ENCODE results near the gene ZNF608.

Gene ZNF608

DNA sequence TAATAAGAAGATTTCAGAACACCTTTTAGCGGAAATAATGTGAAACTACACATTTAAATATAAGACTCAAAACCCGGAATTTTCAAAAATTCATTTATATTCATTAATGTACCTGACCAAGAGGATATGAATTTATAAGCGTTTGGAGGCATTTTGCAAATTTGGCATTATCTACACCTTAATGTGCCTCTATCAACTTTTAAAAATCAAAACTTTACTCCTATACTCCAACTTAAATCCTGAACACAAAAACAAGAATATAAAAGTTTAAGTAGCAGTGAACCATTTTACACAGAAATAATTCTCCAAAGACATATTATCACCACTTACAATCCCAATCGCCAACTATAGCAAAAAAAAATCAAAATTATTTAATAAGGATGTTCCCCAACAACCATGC is 3.9 kb downstream of the ZNF608 start:
- TF ChIP-seq CTCF (IDR thresholded peaks at IDR 0.05; ENCODE audit: extremely low read depth, insufficient read depth, missing control alignments) = no peak
- no peak for DNase-seq (ENCODE audit: low spot score)
- in situ Hi-C loops (cut with MboI; ENCODE audit: low pct_unique_long_range_greater_than_20kb, low sequenced_read_pairs, unreplicated experiment) = loop anchor here (10.0 to 25.0 kb wide), 2 partner anchors 192 to 670 kb away; no protein-coding TSS in a partner anchor

DNA sequence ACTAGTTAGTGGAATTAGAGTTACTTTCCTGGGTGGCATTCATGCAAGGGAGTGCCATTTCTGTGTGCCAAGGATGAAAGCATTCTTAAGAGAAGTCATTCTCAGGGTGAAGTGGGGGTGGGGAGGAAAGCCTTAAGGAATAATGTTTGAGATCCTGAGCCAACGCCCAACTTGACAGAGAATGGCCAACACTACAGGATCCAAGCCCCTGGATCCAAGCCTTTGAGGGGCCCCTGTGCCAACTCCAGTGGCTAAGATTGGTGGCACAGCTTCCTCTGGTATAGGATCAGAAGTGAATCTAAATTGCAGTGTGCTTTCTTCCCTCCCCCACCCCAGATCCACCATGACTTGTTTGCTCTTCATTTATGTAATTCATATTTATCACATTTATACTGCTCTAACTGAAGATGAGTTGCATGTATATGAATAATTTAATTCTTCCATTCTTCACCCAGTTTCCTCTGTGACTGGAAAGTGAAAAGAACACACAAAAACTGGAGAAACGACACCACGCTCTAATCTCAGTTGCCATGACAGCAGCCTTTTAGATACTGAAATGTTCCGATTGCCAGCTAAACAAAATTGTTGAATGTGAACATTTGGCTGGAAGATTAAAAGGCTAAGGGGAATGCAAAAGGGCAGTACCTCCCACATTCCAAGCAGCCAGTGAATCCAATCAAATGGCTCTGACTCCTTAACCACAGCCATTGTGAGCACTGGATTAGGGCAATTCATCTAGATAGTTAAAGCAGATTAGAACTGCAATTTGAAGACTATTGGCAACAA is 4.5 kb downstream of the ZNF608 start:
- in situ Hi-C loops (cut with MboI; ENCODE audit: low pct_unique_long_range_greater_than_20kb, low sequenced_read_pairs, unreplicated experiment) = loop anchor here (10.0 to 25.0 kb wide), 2 partner anchors 193 to 670 kb away; no protein-coding TSS in a partner anchor
- TF ChIP-seq CTCF (IDR thresholded peaks at IDR 0.05; ENCODE audit: extremely low read depth, insufficient read depth, missing control alignments) = no peak
- DNase-seq (ENCODE audit: low spot score) = no peak

DNA sequence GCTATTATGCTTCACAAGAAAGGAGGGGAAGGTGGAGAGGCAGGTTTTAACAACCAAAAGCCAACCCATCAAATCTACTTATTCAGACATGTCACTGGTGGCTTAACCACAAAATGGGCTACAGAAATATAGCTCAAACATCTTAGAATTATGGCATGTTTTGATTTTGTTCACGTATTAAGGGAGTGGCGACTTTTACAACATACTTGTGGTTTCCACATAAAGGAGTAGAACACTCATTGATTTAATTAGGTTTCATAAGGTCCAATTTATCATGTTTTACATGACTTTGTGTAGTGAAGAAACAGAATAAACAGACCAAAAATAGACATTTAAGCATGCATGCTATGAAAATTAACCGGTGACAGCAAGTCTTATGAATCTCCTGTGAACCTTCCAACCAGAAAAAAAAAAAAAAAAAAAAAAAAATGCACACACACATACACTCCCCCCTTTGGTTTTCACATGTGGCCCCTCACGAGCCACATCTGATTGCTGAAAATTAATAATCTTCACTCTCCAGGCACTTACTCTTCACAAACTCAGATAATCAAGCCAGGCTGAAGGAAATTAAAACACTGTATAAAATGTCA is 5.4 kb downstream of the ZNF608 start:
- no peak for DNase-seq (ENCODE audit: low spot score)
- in situ Hi-C loops (cut with MboI; ENCODE audit: low pct_unique_long_range_greater_than_20kb, low sequenced_read_pairs, unreplicated experiment) = loop anchor here (10.0 to 25.0 kb wide), 2 partner anchors 194 to 671 kb away; no protein-coding TSS in a partner anchor

GRCh38 chr5:124740071-124740470 is 6.4 kb downstream of the ZNF608 start:
- no peak for TF ChIP-seq CTCF (IDR thresholded peaks at IDR 0.05; ENCODE audit: extremely low read depth, insufficient read depth, missing control alignments)

More for the DNA sequence above, 5.4 kb downstream of the ZNF608 start:
- no peak for TF ChIP-seq CTCF (IDR thresholded peaks at IDR 0.05; ENCODE audit: extremely low read depth, insufficient read depth, missing control alignments)

GRCh38 chr5:124739634-124740025 is 6.8 kb downstream of the ZNF608 start:
- no peak for DNase-seq (ENCODE audit: low spot score)
- in situ Hi-C loops (cut with MboI; ENCODE audit: low pct_unique_long_range_greater_than_20kb, low sequenced_read_pairs, unreplicated experiment) = loop anchor here (10.0 to 25.0 kb wide), 2 partner anchors 195 to 673 kb away; no protein-coding TSS in a partner anchor
- no peak for TF ChIP-seq CTCF (IDR thresholded peaks at IDR 0.05; ENCODE audit: extremely low read depth, insufficient read depth, missing control alignments)

More at GRCh38 chr5:124740071-124740470, 6.4 kb downstream of the ZNF608 start:
- no peak for DNase-seq (ENCODE audit: low spot score)
- in situ Hi-C loops (cut with MboI; ENCODE audit: low pct_unique_long_range_greater_than_20kb, low sequenced_read_pairs, unreplicated experiment) = loop anchor here (10.0 to 25.0 kb wide), 2 partner anchors 195 to 672 kb away; no protein-coding TSS in a partner anchor

GRCh38 chr5:124738681-124739633 is 7.5 kb downstream of the ZNF608 start:
- TF ChIP-seq CTCF (IDR thresholded peaks at IDR 0.05; ENCODE audit: extremely low read depth, insufficient read depth, missing control alignments) = no peak
- in situ Hi-C loops (cut with MboI; ENCODE audit: low pct_unique_long_range_greater_than_20kb, low sequenced_read_pairs, unreplicated experiment) = loop anchor here (25.0 kb wide), 1 partner anchor 673 kb away; no protein-coding TSS in a partner anchor
- DNase-seq (ENCODE audit: low spot score) = no peak

Data from GM13977 (cell line).